Thyroid gland (tissue), 4 donors: ENCODE results near the gene NUPR1. TPM values are rescaled to one million over a fixed set of nuclear protein-coding genes. Genes with fewer than 3 reads are reported as not detected.

Experiments used
- DNase-seq, 2 donors: peaks; one replicate each; pipeline ENCODE4 v3.0.0-alpha.2; 2019
- H3K27ac ChIP-seq, 3 donors: fragments of 200-600 bp; sonication (generic); 1 replicate in 2 of 3; 2 replicates in 1 of 3; pipeline ENCODE4 v1.5.1; 2016 to 2019; ENCODE audit warnings: mild to moderate bottlenecking in 1 of 3, moderate library complexity in 1 of 3
- H3K27me3 ChIP-seq: fragments of 200-600 bp; sonication (generic); one replicate; pipeline ENCODE4 v1.5.1; 2019
- H3K36me3 ChIP-seq, 2 donors: fragments of 200-600 bp; sonication (generic); one replicate each; pipeline ENCODE4 v1.5.1; 2016 to 2019
- H3K4me1 ChIP-seq, 2 donors: fragments of 200-600 bp; sonication (generic); one replicate each; pipeline ENCODE4 v1.5.1; 2017 to 2019
- H3K4me3 ChIP-seq, 3 donors: fragments of 200-600 bp; sonication (generic); replicated peaks in 1 of 3; 1 replicate in 2 of 3; 2 replicates in 1 of 3; pipeline ENCODE4 v1.5.1; 2016; ENCODE audit warnings: mild to moderate bottlenecking in 1 of 3
- H3K9me3 ChIP-seq: fragments of 200-600 bp; sonication (generic); one replicate; pipeline ENCODE4 v1.5.1; 2017
- CTCF ChIP-seq, 6 experiments: fragments of 200-600 bp in 3 of 6; fragments of 450-650 bp in 3 of 6; sonication (generic) in 3 of 6; IDR thresholded peaks; one replicate each; pipeline ENCODE4 v1.5.1; 2016 to 2019; ENCODE audit warnings: antibody characterized with exemption in 6 of 6, mild to moderate bottlenecking in 2 of 6, inconsistent platforms in 1 of 6, moderate library complexity in 1 of 6
- POLR2A ChIP-seq, 2 donors: fragments of 450-650 bp; IDR thresholded peaks; one replicate each; pipeline ENCODE4 v1.6.1; 2017; ENCODE audit warnings: antibody characterized with exemption in 2 of 2, mild to moderate bottlenecking in 2 of 2, moderate library complexity in 1 of 2
- WGBS, 2 donors: methylation state at CpG; one replicate each; pipeline ENCODE4 v1.1.5; 2017; 5-methylcytosine and 5-hydroxymethylcytosine counted together
- intact Hi-C: fragments of 100-400 bp; cut with DNase I; formaldehyde crosslinking; loops from one replicate; pipeline ENCODE4 v1.15.1; 2023
- total RNA-seq, 4 donors: library from RNA; depleted of rRNA; stranded (reverse); fragments of >200 nt; gene quantifications; one replicate each; pipeline ENCODE4 v1.2.3, GENCODE V29; 2016

NUPR1 gene
- total RNA-seq, 4 donors from 2014 or later = 53.3 to 1,103 (median 535) TPM

GRCh38 chr16:28498666-28499381 lies 40.0 kb downstream of the NUPR1 start:
- DNase-seq = no peak
- Histone ChIP-seq H3K4me3 (no peak overlapping the region), H3K27me3 (no peaks in the 10 kb centered on the region), H3K4me1 (peaks cover 0 to 6% of the 10 kb centered on the region in 2 donors), H3K9me3 (no peaks in the 10 kb centered on the region), H3K36me3 (no peaks in the 10 kb centered on the region), H3K27ac (no peak overlapping the region)
- 84 to 92% methylated on average over 13 to 15 of the region's 15 CpGs for whole genome bisulfite sequencing, 2 donors
- intact Hi-C loops = no loop called here
- TF ChIP-seq CTCF (IDR thresholded peaks at IDR 0.05) = no peak
- TF ChIP-seq POLR2A (IDR thresholded peaks at IDR 0.05) = no peak

GRCh38 chr16:28497861-28498599 lies 40.7 kb downstream of the NUPR1 start:
- intact Hi-C loops = no loop called here

GRCh38 chr16:28497386-28497785 lies 41.4 kb downstream of the NUPR1 start:
- TF ChIP-seq POLR2A (IDR thresholded peaks at IDR 0.05) (no peak), CTCF (IDR thresholded peaks at IDR 0.05) (no peak)
- no peak for DNase-seq

More at GRCh38 chr16:28497861-28498599, 40.7 kb downstream of the NUPR1 start:
- Histone ChIP-seq H3K4me3 (no peak overlapping the region), H3K27me3 (no peaks in the 10 kb centered on the region), H3K9me3 (no peaks in the 10 kb centered on the region), H3K36me3 (no peaks in the 10 kb centered on the region), H3K27ac (no peak overlapping the region), H3K4me1 (peaks cover 0 to 5% of the 10 kb centered on the region in 2 donors)
- 82 to 89% methylated on average over 25 to 28 of the region's 33 CpGs for WGBS, 2 donors
- DNase-seq = no peak
- TF ChIP-seq CTCF (IDR thresholded peaks at IDR 0.05) (no peak), POLR2A (IDR thresholded peaks at IDR 0.05) (no peak)

GRCh38 chr16:28496844-28497243 lies 41.9 kb downstream of the NUPR1 start:
- Histone ChIP-seq H3K36me3 (no peaks in the 10 kb centered on the region), H3K9me3 (no peaks in the 10 kb centered on the region), H3K4me1 (peaks cover 6 to 12% of the 10 kb centered on the region in 2 donors), H3K27ac (no peak overlapping the region), H3K4me3 (no peak overlapping the region), H3K27me3 (no peaks in the 10 kb centered on the region)
- intact Hi-C loops = no loop called here
- 73 to 76% methylated on average over 19 of the region's 19 CpGs for WGBS, 2 donors
- TF ChIP-seq POLR2A (IDR thresholded peaks at IDR 0.05) (no peak), CTCF (IDR thresholded peaks at IDR 0.05) (no peak)
- no peak for DNase-seq

More at GRCh38 chr16:28497386-28497785, 41.4 kb downstream of the NUPR1 start:
- no peaks in the 10 kb centered on the region for H3K9me3 ChIP-seq
- intact Hi-C loops = no loop called here
- H3K4me3 ChIP-seq = no peak overlapping the region
- H3K27me3 ChIP-seq = no peaks in the 10 kb centered on the region
- no peak overlapping the region for H3K27ac ChIP-seq
- 86 to 95% methylated on average over 9 of the region's 9 CpGs for WGBS, 2 donors
- H3K36me3 ChIP-seq = no peaks in the 10 kb centered on the region
- peaks cover 5 to 12% of the 10 kb centered on the region in 2 donors for H3K4me1 ChIP-seq
